K562 (cell line): ENCODE measurements around the gene KSR2. TPM values are rescaled to one million over a fixed set of nuclear protein-coding genes. Genes with fewer than 3 reads are reported as not detected.

Experiments
- ATAC-seq: fragments of 200-7000 bp; cut with Tn5 transposase; 3 replicates; pipeline ENCODE4 v1.9.1; 2020; ENCODE audit warnings: moderate library complexity
- BruUV-seq: library from RNA; stranded (reverse); fragments of 400-500 nt; replicated peaks from 2 replicates; lab custom pipeline; 2021; lab: Mats Ljungman, UMichigan
- CTCF ChIA-PET: fragments of 300-600 bp; formaldehyde crosslinking; extraction: SDS; loops from one replicate; lab custom pipeline; 2021; ENCODE audit warnings: low intra/inter-chr PET ratio; lab: Yijun Ruan, JAX
- POLR2A ChIA-PET: fragments of 300-600, 350-650 bp; sonication (Branson Sonifier 250); formaldehyde crosslinking; extraction: SDS; loops from one replicate; lab custom pipeline; 2021; ENCODE audit warnings: antibody characterized with exemption, inconsistent platforms; lab: Yijun Ruan, JAX
- DNase-seq, 4 experiments: peaks; one replicate each; pipeline versions ENCODE4 v3.0.0 to v3.0.0-alpha.2; 2011 to 2018; ENCODE audit warnings: low spot score in 3 of 4, mixed read lengths in 3 of 4; ENCODE audit errors: extremely low read depth in 1 of 4
- FAIRE-seq: peaks from 2 replicates; lab custom pipeline; 2011; peaks lifted over from hg19 to GRCh38; lab: Jason Lieb, UNC
- H2AFZ ChIP-seq: 2 replicates; pipeline ENCODE4 v1.6.0; 2011; ENCODE audit warnings: low read depth, low read length, control low read depth, inconsistent platforms
- H3K27ac ChIP-seq: fragments of 200-600 bp; 3 replicates; pipeline ENCODE4 v1.8.0; 2011; ENCODE audit warnings: low read depth, mild to moderate bottlenecking, control low read depth, inconsistent platforms, low read length, moderate library complexity, mixed read lengths; ENCODE audit errors: extremely low read depth
- H3K27me3 ChIP-seq, 2 experiments: fragments of 300-600 bp in 1 of 2; 2 replicates in 1 of 2; 3 replicates in 1 of 2; pipeline versions ENCODE4 v1.6.0 to v1.8.0; 2011; ENCODE audit warnings: inconsistent platforms in 2 of 2, low read length in 2 of 2, mild to moderate bottlenecking in 1 of 2, mixed read lengths in 1 of 2, moderate library complexity in 1 of 2; ENCODE audit not compliant: control insufficient read depth in 2 of 2, insufficient read depth in 2 of 2
- H3K36me3 ChIP-seq: fragments of 300-600 bp; 3 replicates; pipeline ENCODE4 v1.8.0; 2011; ENCODE audit warnings: mild to moderate bottlenecking, low read length, inconsistent platforms; ENCODE audit not compliant: control insufficient read depth, insufficient read depth
- H3K4me1 ChIP-seq, 2 experiments: fragments of 200-600 bp in 1 of 2; replicated peaks in 1 of 2; 2 replicates in 1 of 2; 3 replicates in 1 of 2; pipeline versions ENCODE4 v1.5.1 to v1.8.0; 2011; ENCODE audit warnings: inconsistent platforms in 2 of 2, low read length in 2 of 2, mild to moderate bottlenecking in 1 of 2, mixed read lengths in 1 of 2, moderate library complexity in 1 of 2; ENCODE audit not compliant: control insufficient read depth in 2 of 2, insufficient read depth in 2 of 2
- H3K4me2 ChIP-seq: 2 replicates; pipeline ENCODE4 v1.6.1; 2011; ENCODE audit warnings: low read length, control low read depth, inconsistent platforms, mixed read lengths; ENCODE audit not compliant: insufficient read depth
- H3K4me3 ChIP-seq: fragments of 200-600 bp; sonication (generic), shearing (Covaris generic); 2 replicates; pipeline ENCODE4 v1.5.1; 2016; ENCODE audit warnings: control low read depth, inconsistent platforms
- H3K79me2 ChIP-seq: fragments of 200-600 bp; 3 replicates; pipeline ENCODE4 v1.8.0; 2011; ENCODE audit warnings: low read length, inconsistent platforms; ENCODE audit not compliant: control insufficient read depth, insufficient read depth
- H3K9ac ChIP-seq, 2 experiments: 2 replicates each; pipeline versions ENCODE4 v1.6.0 to v1.6.1; 2011; ENCODE audit warnings: low read depth in 2 of 2, low read length in 2 of 2, control low read depth in 1 of 2, inconsistent platforms in 1 of 2, mild to moderate bottlenecking in 1 of 2, mixed read lengths in 1 of 2; ENCODE audit not compliant: insufficient read depth in 1 of 2
- H3K9me1 ChIP-seq: one replicate; pipeline ENCODE4 v1.6.0; 2011; ENCODE audit warnings: inconsistent platforms, mild to moderate bottlenecking, low read length, moderate library complexity; ENCODE audit not compliant: control insufficient read depth, insufficient read depth
- H3K9me3 ChIP-seq: replicated peaks from 2 replicates; pipeline ENCODE4 v1.5.1; 2011; ENCODE audit warnings: low read depth, low read length, inconsistent platforms; ENCODE audit not compliant: control insufficient read depth, insufficient read depth
- H4K20me1 ChIP-seq: replicated peaks from 2 replicates; pipeline ENCODE4 v1.6.1; 2011; ENCODE audit warnings: low read length, inconsistent platforms, mixed read lengths; ENCODE audit not compliant: control insufficient read depth, insufficient read depth
- ADNP ChIP-seq: fragments of 200-800 bp; sonication (Bioruptor generic); IDR thresholded peaks from 2 replicates; pipeline ENCODE4 v1.6.1; 2016; ENCODE audit warnings: missing genetic modification characterization, missing compliant biosample characterization
- ARID3B ChIP-seq: fragments of 250-450 bp; sonication (Bioruptor Pico); IDR thresholded peaks from 2 replicates; pipeline ENCODE4 v1.4.0; 2020; ENCODE audit warnings: borderline replicate concordance
- ATF4 ChIP-seq: fragments of 450-650 bp; formaldehyde crosslinking; IDR thresholded peaks from 2 replicates; pipeline ENCODE4 v1.4.0; 2022; ENCODE audit warnings: mild to moderate bottlenecking, moderate library complexity
- CAMTA2 ChIP-seq: fragments of 250-450 bp; sonication (Bioruptor Pico); conservative IDR thresholded peaks from 2 replicates; pipeline ENCODE4 v1.5.1; 2022
- E2F3 ChIP-seq: fragments of 250-450 bp; sonication (Bioruptor Pico); IDR thresholded peaks from 2 replicates; pipeline ENCODE4 v1.4.0; 2020; ENCODE audit warnings: mild to moderate bottlenecking
- E2F6 ChIP-seq, 2 experiments: IDR thresholded peaks; 2 replicates each; pipeline ENCODE4 v1.6.1; 2011; ENCODE audit warnings: borderline replicate concordance in 1 of 2, control low read depth in 1 of 2, low read depth in 1 of 2, low read length in 1 of 2, mild to moderate bottlenecking in 1 of 2, mixed read lengths in 1 of 2, moderate library complexity in 1 of 2; ENCODE audit not compliant: insufficient read depth in 1 of 2, insufficient read length in 1 of 2, poor library complexity in 1 of 2, severe bottlenecking in 1 of 2; ENCODE audit errors: extremely low read depth in 1 of 2
- EWSR1 ChIP-seq: fragments of 450-650 bp; IDR thresholded peaks from 2 replicates; pipeline ENCODE4 v1.6.1; 2018; ENCODE audit warnings: borderline replicate concordance, mild to moderate bottlenecking, low read depth, moderate library complexity; ENCODE audit not compliant: partially characterized antibody
- FUS ChIP-seq: fragments of 200-400 bp; formaldehyde crosslinking; optimal IDR thresholded peaks from 2 replicates; pipeline ENCODE3; 2017; ENCODE audit warnings: low read depth, low read length
- GTF2B ChIP-seq: IDR thresholded peaks from 2 replicates; pipeline ENCODE4 v1.6.1; 2011; ENCODE audit not compliant: insufficient read length; ENCODE audit errors: extremely low read depth
- IRF2 ChIP-seq: sonication (generic); formaldehyde crosslinking; IDR thresholded peaks from 2 replicates; pipeline ENCODE4 v1.8.1; 2022; ENCODE audit warnings: mild to moderate bottlenecking, missing genetic modification reagents
- NR2C2 ChIP-seq, 2 experiments: fragments of 200-800 bp in 1 of 2; sonication (Bioruptor generic) in 1 of 2; sonication (generic) in 1 of 2; formaldehyde crosslinking in 1 of 2; IDR thresholded peaks; 2 replicates each; pipeline versions ENCODE4 v1.6.1 to v1.8.0; 2016 to 2022; ENCODE audit warnings: mild to moderate bottlenecking in 1 of 2, missing compliant biosample characterization in 1 of 2, missing genetic modification characterization in 1 of 2, missing genetic modification reagents in 1 of 2
- NRF1 ChIP-seq, 2 experiments: fragments of 450-650 bp; IDR thresholded peaks in 1 of 2; conservative IDR thresholded peaks in 1 of 2; 2 replicates each; pipeline ENCODE4 v1.6.1; 2014; ENCODE audit warnings: mild to moderate bottlenecking in 2 of 2
- RAD21 ChIP-seq, 2 experiments: fragments of 250-450 bp in 1 of 2; fragments of 450-650 bp in 1 of 2; sonication (Bioruptor Pico) in 1 of 2; formaldehyde crosslinking in 1 of 2; IDR thresholded peaks in 1 of 2; conservative IDR thresholded peaks in 1 of 2; 2 replicates each; pipeline versions ENCODE4 v1.4.0 to v1.8.0; 2020 to 2022; ENCODE audit warnings: mild to moderate bottlenecking in 2 of 2, moderate library complexity in 1 of 2
- TSC22D4 ChIP-seq: fragments of 450-650 bp; IDR thresholded peaks from 2 replicates; pipeline ENCODE4 v1.6.1; 2016; ENCODE audit warnings: missing genetic modification characterization, missing biosample characterization, control low read depth
- ZFP30 ChIP-seq: fragments of 250-450 bp; sonication (Bioruptor Pico); IDR thresholded peaks from 2 replicates; pipeline ENCODE4 v1.8.0; 2022; ENCODE audit warnings: moderate library complexity, mild to moderate bottlenecking, inconsistent platforms, borderline replicate concordance
- ZNF354B ChIP-seq: fragments of 250-450 bp; sonication (Bioruptor Pico); IDR thresholded peaks from 2 replicates; pipeline ENCODE4 v1.4.0; 2020
- ZNF408 ChIP-seq: fragments of 250-450 bp; sonication (Bioruptor Pico); IDR thresholded peaks from 2 replicates; pipeline ENCODE4 v1.4.0; 2020; ENCODE audit warnings: low read depth, mild to moderate bottlenecking, moderate library complexity
- WGBS: fragments of 100-300 bp; shearing (Covaris generic); methylation state at CpG from one replicate; pipeline ENCODE4 v1.1.6; 2016; ENCODE audit warnings: low coverage, mixed read lengths; ENCODE audit not compliant: insufficient coverage; ENCODE audit errors: missing lambda C conversion rate; 5-methylcytosine and 5-hydroxymethylcytosine counted together
- in situ Hi-C: fragments of 300-500 bp; cut with MboI; formaldehyde crosslinking; loops from 4 replicates; pipeline ENCODE4 v1.15.0; 2018; ENCODE audit warnings: inconsistent platforms, mixed read lengths
- intact Hi-C: fragments of 100-400 bp; cut with micrococcal nuclease; formaldehyde crosslinking; loops from 2 replicates; pipeline ENCODE4 v1.14.2; 2022
- polyA plus RNA-seq, 8 experiments: library from polyadenylated mRNA; depleted of rRNA in 4 of 8; stranded (reverse) in 5 of 8; unstranded in 3 of 8; fragments of >200 nt; fragmentation: Nextera tagmentation in 2 of 8; fragmentation: Illumina TruSeq in 1 of 8; extraction: Ambion mirVana in 2 of 8; extraction: Trizol in 1 of 8; gene quantifications; 2 replicates each; pipeline versions ENCODE4 v1.2.1 to v1.2.3, GENCODE V29; 2011 to 2014; ENCODE audit warnings: inconsistent platforms in 1 of 8, missing spikeins in 1 of 8
- total RNA-seq, 7 experiments: library from RNA; depleted of rRNA in 6 of 7; stranded (reverse); fragments of >200 nt in 6 of 7; fragmentation: Illumina TruSeq in 2 of 7; extraction: Trizol in 2 of 7; gene quantifications; 2 replicates each; pipeline versions ENCODE4 v1.2.1 to v1.2.3, GENCODE V29; 2011 to 2021; ENCODE audit warnings: low replicate concordance in 1 of 7

The KSR2 gene
- total and polyA plus RNA-seq, 9 of the 15 experiments (the other 6 are each of a cell fraction or from before 2014, with no cell fraction given) = not detected

GRCh38 chr12:117842630-117843029, 126.2 kb downstream of the KSR2 start:
- H3K36me3 ChIP-seq = no peaks in the 10 kb centered on the region
- peaks cover 3% of the 10 kb centered on the region; the same call in 1 of the 2 replicates for H4K20me1 ChIP-seq
- ATAC-seq (no peak), DNase-seq (no peak), FAIRE-seq (no peak)
- H3K27ac ChIP-seq = no peak overlapping the region
- no peak overlapping the region for H3K4me3 ChIP-seq
- no peak overlapping the region for H2AFZ ChIP-seq
- H3K4me2 ChIP-seq = no peak overlapping the region
- no peaks in the 10 kb centered on the region for H3K79me2 ChIP-seq
- H3K9ac ChIP-seq = no peak overlapping the region
- 0% methylated on average over 4 of the region's 4 CpGs for WGBS
- CTCF ChIA-PET = no interaction called here
- H3K9me3 ChIP-seq = no peaks in the 10 kb centered on the region
- in situ Hi-C loops (no loop called here), intact Hi-C loops (no loop called here)
- H3K9me1 ChIP-seq = no peaks in the 10 kb centered on the region
- POLR2A ChIA-PET = no interaction called here
- no peaks in the 10 kb centered on the region for H3K4me1 ChIP-seq
- BruUV-seq = no TSS peak
- peaks cover 0 to 20% of the 10 kb centered on the region in 2 experiments; a peak in 1 of 5 replicates for H3K27me3 ChIP-seq
- no peak for TF ChIP-seq ADNP (tag)
- TF ChIP-seq CAMTA2 = no peak
- no peak for TF ChIP-seq ZFP30 (CRISPR knock-in tag)
- TF ChIP-seq E2F3 (CRISPR knock-in tag) = no peak
- TF ChIP-seq EWSR1 = no peak
- TF ChIP-seq ARID3B (CRISPR knock-in tag) = no peak
- TF ChIP-seq NRF1 (conservative IDR thresholded peaks at IDR 0.05 in 1 of 2, IDR thresholded peaks at IDR 0.05 in 1 of 2) = no peak
- TF ChIP-seq RAD21 (CRISPR knock-in tag; conservative IDR thresholded peaks at IDR 0.05 in 1 of 2, IDR thresholded peaks at IDR 0.05 in 1 of 2) = no peak
- no peak for TF ChIP-seq ZNF408 (CRISPR knock-in tag)
- no peak for TF ChIP-seq ATF4 (CRISPR knock-in tag)
- no peak for TF ChIP-seq NR2C2 (CRISPR knock-in tag; IDR thresholded peaks at IDR 0.05)
- no peak for TF ChIP-seq NR2C2 (tag; IDR thresholded peaks at IDR 0.05)
- no peak for TF ChIP-seq GTF2B
- no peak for TF ChIP-seq E2F6 (IDR thresholded peaks at IDR 0.05; ENCODE audit: borderline replicate concordance in 1 of 2, extremely low read depth in 1 of 2, insufficient read depth in 1 of 2, insufficient read length in 1 of 2, low read depth in 1 of 2, low read length in 1 of 2, poor library complexity in 1 of 2, severe bottlenecking in 1 of 2)
- TF ChIP-seq ZNF354B = no peak
- no peak for TF ChIP-seq TSC22D4 (tag)
- TF ChIP-seq IRF2 (CRISPR knock-in tag) = no peak
- no peak for TF ChIP-seq FUS
